Measurements from ENCODE around the gene RPL12. TPM values are rescaled to one million over a fixed set of nuclear protein-coding genes. Genes with fewer than 3 reads are reported as not detected.

RPL12 gene
- total and polyA plus RNA-seq, 2 of the 13 experiments (the other 11 are each of a cell fraction or from before 2014, with no cell fraction given) = 1,551 to 2,590 TPM

DNA sequence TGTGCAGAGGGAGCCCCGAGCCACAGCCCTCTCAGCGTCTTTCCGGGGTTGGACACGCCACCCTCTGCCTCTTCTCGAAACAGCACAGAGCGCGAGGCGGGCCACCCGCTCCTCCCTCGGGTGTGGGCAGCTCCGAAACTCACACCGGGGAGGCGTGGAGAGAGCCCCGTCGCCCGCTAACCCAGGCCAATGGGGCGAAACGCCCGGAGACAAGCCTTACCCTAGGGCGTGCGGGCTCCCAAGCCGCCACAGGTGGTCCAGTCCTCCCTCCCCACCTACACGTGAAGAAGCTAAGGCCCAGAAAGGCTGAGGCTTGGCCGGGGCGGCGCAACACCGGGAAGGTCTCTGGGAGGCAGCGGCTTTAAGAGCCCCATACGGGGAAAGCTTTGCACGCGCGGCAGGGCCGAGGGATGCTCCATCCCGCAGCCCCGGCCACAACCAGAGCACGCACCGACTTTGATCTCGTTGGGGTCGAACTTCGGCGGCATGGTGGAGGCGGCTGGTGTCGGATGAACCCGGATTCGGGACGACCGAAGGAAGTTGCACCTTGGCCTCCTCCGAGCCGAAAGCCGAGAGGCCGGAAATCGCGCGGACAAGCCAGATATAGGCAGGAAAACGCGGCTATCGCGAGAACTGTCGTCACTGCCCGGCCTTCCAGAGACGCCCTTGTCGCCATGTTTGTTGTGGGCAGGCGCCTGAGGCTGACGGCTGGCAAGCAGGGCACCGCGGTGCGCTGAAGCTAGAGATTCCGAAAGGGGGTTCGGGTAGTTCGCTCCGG lies at the start of gene RPL12, which contains the start of gene LRSAM1 (continued):
- TF ChIP-seq PLRG1 (conservative IDR thresholded peaks at IDR 0.05) (no peak), HNRNPLL (IDR thresholded peaks at IDR 0.05; ENCODE audit: low read depth, low read length, poor library complexity, severe bottlenecking) (no peak), ZNF558 (CRISPR knock-in tag; IDR thresholded peaks at IDR 0.05; ENCODE audit: borderline replicate concordance) (peak; percentile 95; the same call in 1 of the 2 replicates), ZNF878 (CRISPR knock-in tag; IDR thresholded peaks at IDR 0.05) (peak; percentile 83; the same call in 1 of the 2 replicates), ZNF75D (CRISPR knock-in tag; IDR thresholded peaks at IDR 0.05; ENCODE audit: borderline replicate concordance) (peak; percentile 37; the same call in 1 of the 2 replicates), SP140L (CRISPR knock-in tag; IDR thresholded peaks at IDR 0.05; ENCODE audit: borderline replicate concordance) (no peak), ARHGAP35 (CRISPR knock-in tag; IDR thresholded peaks at IDR 0.05; ENCODE audit: borderline replicate concordance) (peak; percentile 46; the same call in 1 of the 2 replicates), ZNF34 (CRISPR knock-in tag; IDR thresholded peaks at IDR 0.05; ENCODE audit: borderline replicate concordance) (peak; percentile 99), GATAD1 (CRISPR knock-in tag; IDR thresholded peaks at IDR 0.05) (peak; percentile 89), ZNF326 (CRISPR knock-in tag; IDR thresholded peaks at IDR 0.05; ENCODE audit: borderline replicate concordance) (no peak), KMT2B (CRISPR knock-in tag; IDR thresholded peaks at IDR 0.05) (peak; percentile 77), SOX6 (IDR thresholded peaks at IDR 0.05) (no peak), SOX6 (CRISPR knock-in tag; IDR thresholded peaks at IDR 0.05) (peak; percentile 59), ZNF225 (CRISPR knock-in tag; IDR thresholded peaks at IDR 0.05) (peak; percentile 65; the same call in 1 of the 2 replicates), NR2F1 (CRISPR knock-in tag; IDR thresholded peaks at IDR 0.05) (no peak), ARNTL (CRISPR knock-in tag; IDR thresholded peaks at IDR 0.05) (peak; percentile 79), IKZF4 (CRISPR knock-in tag; IDR thresholded peaks at IDR 0.05; ENCODE audit: borderline replicate concordance, low read depth, not compliant biosample characterization) (no peak), FOSL1 (CRISPR knock-in tag; IDR thresholded peaks at IDR 0.05; ENCODE audit: borderline replicate concordance) (peak; percentile 19; the same call in 1 of the 2 replicates), KDM3A (CRISPR knock-in tag; IDR thresholded peaks at IDR 0.05; ENCODE audit: low read depth) (peak; percentile 72; the same call in 1 of the 2 replicates)
- TF ChIP-seq, protein P1, sequence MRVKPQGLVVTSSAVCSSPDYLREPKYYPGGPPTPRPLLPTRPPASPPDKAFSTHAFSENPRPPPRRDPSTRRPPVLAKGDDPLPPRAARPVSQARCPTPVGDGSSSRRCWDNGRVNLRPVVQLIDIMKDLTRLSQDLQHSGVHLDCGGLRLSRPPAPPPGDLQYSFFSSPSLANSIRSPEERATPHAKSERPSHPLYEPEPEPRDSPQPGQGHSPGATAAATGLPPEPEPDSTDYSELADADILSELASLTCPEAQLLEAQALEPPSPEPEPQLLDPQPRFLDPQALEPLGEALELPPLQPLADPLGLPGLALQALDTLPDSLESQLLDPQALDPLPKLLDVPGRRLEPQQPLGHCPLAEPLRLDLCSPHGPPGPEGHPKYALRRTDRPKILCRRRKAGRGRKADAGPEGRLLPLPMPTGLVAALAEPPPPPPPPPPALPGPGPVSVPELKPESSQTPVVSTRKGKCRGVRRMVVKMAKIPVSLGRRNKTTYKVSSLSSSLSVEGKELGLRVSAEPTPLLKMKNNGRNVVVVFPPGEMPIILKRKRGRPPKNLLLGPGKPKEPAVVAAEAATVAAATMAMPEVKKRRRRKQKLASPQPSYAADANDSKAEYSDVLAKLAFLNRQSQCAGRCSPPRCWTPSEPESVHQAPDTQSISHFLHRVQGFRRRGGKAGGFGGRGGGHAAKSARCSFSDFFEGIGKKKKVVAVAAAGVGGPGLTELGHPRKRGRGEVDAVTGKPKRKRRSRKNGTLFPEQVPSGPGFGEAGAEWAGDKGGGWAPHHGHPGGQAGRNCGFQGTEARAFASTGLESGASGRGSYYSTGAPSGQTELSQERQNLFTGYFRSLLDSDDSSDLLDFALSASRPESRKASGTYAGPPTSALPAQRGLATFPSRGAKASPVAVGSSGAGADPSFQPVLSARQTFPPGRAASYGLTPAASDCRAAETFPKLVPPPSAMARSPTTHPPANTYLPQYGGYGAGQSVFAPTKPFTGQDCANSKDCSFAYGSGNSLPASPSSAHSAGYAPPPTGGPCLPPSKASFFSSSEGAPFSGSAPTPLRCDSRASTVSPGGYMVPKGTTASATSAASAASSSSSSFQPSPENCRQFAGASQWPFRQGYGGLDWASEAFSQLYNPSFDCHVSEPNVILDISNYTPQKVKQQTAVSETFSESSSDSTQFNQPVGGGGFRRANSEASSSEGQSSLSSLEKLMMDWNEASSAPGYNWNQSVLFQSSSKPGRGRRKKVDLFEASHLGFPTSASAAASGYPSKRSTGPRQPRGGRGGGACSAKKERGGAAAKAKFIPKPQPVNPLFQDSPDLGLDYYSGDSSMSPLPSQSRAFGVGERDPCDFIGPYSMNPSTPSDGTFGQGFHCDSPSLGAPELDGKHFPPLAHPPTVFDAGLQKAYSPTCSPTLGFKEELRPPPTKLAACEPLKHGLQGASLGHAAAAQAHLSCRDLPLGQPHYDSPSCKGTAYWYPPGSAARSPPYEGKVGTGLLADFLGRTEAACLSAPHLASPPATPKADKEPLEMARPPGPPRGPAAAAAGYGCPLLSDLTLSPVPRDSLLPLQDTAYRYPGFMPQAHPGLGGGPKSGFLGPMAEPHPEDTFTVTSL (CRISPR knock-in tag; IDR thresholded peaks at IDR 0.05; ENCODE audit: borderline replicate concordance) = peak; percentile 20; the same call in 1 of the 2 replicates
- TF ChIP-seq, protein P2, sequence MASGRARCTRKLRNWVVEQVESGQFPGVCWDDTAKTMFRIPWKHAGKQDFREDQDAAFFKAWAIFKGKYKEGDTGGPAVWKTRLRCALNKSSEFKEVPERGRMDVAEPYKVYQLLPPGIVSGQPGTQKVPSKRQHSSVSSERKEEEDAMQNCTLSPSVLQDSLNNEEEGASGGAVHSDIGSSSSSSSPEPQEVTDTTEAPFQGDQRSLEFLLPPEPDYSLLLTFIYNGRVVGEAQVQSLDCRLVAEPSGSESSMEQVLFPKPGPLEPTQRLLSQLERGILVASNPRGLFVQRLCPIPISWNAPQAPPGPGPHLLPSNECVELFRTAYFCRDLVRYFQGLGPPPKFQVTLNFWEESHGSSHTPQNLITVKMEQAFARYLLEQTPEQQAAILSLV (CRISPR knock-in tag; IDR thresholded peaks at IDR 0.05; ENCODE audit: borderline replicate concordance) = peak; percentile 91
- TF ChIP-seq, protein P3, sequence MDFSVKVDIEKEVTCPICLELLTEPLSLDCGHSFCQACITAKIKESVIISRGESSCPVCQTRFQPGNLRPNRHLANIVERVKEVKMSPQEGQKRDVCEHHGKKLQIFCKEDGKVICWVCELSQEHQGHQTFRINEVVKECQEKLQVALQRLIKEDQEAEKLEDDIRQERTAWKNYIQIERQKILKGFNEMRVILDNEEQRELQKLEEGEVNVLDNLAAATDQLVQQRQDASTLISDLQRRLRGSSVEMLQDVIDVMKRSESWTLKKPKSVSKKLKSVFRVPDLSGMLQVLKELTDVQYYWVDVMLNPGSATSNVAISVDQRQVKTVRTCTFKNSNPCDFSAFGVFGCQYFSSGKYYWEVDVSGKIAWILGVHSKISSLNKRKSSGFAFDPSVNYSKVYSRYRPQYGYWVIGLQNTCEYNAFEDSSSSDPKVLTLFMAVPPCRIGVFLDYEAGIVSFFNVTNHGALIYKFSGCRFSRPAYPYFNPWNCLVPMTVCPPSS (IDR thresholded peaks at IDR 0.05) = no peak

Data from HepG2 (cell line).